Measurements from ENCODE around the gene URB2.

DNA sequence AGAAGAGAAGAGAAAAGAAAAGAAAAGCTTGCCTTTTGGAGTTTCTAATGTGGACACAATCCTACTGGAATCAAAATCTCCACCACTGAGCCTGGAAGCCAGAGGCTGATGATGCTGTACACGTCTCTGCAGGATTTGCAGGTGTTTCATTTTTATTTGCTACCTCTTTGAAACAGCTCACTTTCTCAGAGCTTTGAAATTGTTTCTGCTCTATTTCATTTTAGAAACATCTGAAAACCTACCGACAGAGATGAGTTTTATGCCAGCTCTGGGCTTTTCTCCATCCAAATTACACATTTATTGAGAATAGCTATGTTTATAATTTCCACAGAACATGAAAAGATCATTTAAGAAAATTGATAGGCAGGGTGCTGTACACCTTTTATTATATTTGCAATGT is 46.2 kb downstream of the URB2 start:
- TF ChIP-seq, protein P1, sequence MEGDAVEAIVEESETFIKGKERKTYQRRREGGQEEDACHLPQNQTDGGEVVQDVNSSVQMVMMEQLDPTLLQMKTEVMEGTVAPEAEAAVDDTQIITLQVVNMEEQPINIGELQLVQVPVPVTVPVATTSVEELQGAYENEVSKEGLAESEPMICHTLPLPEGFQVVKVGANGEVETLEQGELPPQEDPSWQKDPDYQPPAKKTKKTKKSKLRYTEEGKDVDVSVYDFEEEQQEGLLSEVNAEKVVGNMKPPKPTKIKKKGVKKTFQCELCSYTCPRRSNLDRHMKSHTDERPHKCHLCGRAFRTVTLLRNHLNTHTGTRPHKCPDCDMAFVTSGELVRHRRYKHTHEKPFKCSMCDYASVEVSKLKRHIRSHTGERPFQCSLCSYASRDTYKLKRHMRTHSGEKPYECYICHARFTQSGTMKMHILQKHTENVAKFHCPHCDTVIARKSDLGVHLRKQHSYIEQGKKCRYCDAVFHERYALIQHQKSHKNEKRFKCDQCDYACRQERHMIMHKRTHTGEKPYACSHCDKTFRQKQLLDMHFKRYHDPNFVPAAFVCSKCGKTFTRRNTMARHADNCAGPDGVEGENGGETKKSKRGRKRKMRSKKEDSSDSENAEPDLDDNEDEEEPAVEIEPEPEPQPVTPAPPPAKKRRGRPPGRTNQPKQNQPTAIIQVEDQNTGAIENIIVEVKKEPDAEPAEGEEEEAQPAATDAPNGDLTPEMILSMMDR (IDR thresholded peaks at IDR 0.05), result no peak
- no peak for TF ChIP-seq POLR2AphosphoS5 (IDR thresholded peaks at IDR 0.05)

Measured in stomach (tissue), 4 donors.